ENCODE data around the gene DALRD3. TPM values are rescaled to one million over a fixed set of nuclear protein-coding genes. Genes with fewer than 3 reads are reported as not detected.

The DALRD3 gene
- total RNA-seq, 1 donor = 39.1 TPM

DNA sequence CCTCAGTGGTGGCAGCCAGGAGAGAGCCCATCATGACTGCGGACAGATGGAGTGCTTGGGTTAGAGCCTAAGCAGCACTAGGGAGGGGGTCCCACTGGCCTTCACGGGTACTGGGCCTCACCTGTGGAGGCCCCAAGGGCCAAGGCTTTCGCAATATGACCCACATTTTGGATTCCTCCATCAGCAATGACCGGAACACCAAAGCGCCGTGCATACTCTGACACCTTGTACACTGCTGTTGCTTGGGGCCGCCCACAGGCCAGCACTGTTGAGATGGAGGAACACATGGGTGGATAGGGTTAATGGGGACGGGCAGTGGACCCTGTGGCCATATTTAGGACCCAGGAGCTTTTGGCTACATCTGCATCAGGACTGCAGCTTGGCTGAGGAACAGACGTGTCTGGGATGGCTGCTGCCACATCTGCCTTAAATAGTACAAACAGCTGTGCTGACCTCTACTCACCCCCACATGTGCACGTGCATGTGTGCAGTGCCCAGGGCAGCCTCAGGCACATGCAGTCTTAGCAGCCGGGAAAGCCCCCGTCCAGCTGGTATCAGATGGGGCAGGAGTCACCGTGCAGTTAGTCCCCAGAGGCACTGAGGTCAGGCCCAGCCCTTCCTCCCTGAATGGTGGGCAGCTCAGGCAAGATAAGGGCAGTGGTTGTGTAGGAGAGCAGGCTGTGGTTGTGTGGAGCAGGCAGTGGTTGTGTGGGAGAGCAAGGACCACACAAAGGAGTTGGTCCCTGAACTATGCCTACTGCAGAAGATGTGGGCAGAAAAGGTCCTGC is 6.8 kb upstream of the DALRD3 start:
- H3K4me1 ChIP-seq (ENCODE audit: insufficient read depth, low read length) = peaks cover 41% of the 10 kb centered on the region
- peaks cover 79% of the 10 kb centered on the region for H3K79me2 ChIP-seq (ENCODE audit: insufficient read depth, low read length)
- H2AFZ ChIP-seq (ENCODE audit: low read length) = no peak overlapping the region
- peak; percentile 59 for DNase-seq (ENCODE audit: insufficient read length, low spot score, missing footprints)
- peak overlapping the region; percentile 18 for H3K27ac ChIP-seq (ENCODE audit: low read depth, low read length)
- peaks cover 54% of the 10 kb centered on the region for H3K36me3 ChIP-seq (ENCODE audit: insufficient read depth, low read length)
- no peak overlapping the region for H3K4me2 ChIP-seq (ENCODE audit: insufficient read depth, low read length)
- TF ChIP-seq, protein P1, sequence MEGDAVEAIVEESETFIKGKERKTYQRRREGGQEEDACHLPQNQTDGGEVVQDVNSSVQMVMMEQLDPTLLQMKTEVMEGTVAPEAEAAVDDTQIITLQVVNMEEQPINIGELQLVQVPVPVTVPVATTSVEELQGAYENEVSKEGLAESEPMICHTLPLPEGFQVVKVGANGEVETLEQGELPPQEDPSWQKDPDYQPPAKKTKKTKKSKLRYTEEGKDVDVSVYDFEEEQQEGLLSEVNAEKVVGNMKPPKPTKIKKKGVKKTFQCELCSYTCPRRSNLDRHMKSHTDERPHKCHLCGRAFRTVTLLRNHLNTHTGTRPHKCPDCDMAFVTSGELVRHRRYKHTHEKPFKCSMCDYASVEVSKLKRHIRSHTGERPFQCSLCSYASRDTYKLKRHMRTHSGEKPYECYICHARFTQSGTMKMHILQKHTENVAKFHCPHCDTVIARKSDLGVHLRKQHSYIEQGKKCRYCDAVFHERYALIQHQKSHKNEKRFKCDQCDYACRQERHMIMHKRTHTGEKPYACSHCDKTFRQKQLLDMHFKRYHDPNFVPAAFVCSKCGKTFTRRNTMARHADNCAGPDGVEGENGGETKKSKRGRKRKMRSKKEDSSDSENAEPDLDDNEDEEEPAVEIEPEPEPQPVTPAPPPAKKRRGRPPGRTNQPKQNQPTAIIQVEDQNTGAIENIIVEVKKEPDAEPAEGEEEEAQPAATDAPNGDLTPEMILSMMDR (IDR thresholded peaks at IDR 0.05; ENCODE audit: extremely low read depth, low read depth, low read length) = no peak
- H4K20me1 ChIP-seq (ENCODE audit: insufficient read depth, low read length) = peaks cover 22% of the 10 kb centered on the region
- no peaks in the 10 kb centered on the region for H3K9me3 ChIP-seq (ENCODE audit: low read depth, low read length)
- H3K27me3 ChIP-seq (ENCODE audit: insufficient read depth, low read length) = no peaks in the 10 kb centered on the region
- no peak overlapping the region for H3K4me3 ChIP-seq (ENCODE audit: insufficient read depth, low read length)

DNA sequence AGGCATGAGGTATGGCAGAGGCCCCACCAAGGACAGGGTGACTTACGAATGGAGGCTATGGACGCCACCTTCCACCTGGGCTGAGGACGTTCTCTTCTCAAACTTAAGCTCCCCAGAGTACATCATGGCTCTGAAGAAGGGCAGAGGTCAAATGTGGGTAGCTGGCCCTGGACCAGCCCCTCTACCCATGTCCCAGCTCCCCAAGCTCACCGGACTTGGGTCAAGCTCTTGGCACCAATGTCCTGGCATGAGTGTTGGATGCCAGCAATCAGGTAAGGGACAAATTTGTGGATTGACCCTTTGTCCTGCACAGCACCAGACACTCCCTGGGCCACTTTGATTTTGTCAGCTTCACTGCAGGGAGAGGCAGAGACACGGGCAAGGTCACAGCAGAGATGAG is 6.1 kb upstream of the DALRD3 start:
- Histone ChIP-seq H3K4me1 (ENCODE audit: insufficient read depth, low read length) (peaks cover 45% of the 10 kb centered on the region), H4K20me1 (ENCODE audit: insufficient read depth, low read length) (peaks cover 22% of the 10 kb centered on the region), H3K4me2 (ENCODE audit: insufficient read depth, low read length) (no peak overlapping the region), H3K27me3 (ENCODE audit: insufficient read depth, low read length) (no peaks in the 10 kb centered on the region), H3K27ac (ENCODE audit: low read depth, low read length) (no peak overlapping the region), H3K4me3 (ENCODE audit: insufficient read depth, low read length) (no peak overlapping the region), H2AFZ (ENCODE audit: low read length) (no peak overlapping the region), H3K36me3 (ENCODE audit: insufficient read depth, low read length) (peaks cover 50% of the 10 kb centered on the region), H3K79me2 (ENCODE audit: insufficient read depth, low read length) (peaks cover 86% of the 10 kb centered on the region), H3K9me3 (ENCODE audit: low read depth, low read length) (no peaks in the 10 kb centered on the region)
- DNase-seq (ENCODE audit: insufficient read length, low spot score, missing footprints) = no peak
- TF ChIP-seq, protein P1 (IDR thresholded peaks at IDR 0.05; ENCODE audit: extremely low read depth, low read depth, low read length) = no peak

DNA sequence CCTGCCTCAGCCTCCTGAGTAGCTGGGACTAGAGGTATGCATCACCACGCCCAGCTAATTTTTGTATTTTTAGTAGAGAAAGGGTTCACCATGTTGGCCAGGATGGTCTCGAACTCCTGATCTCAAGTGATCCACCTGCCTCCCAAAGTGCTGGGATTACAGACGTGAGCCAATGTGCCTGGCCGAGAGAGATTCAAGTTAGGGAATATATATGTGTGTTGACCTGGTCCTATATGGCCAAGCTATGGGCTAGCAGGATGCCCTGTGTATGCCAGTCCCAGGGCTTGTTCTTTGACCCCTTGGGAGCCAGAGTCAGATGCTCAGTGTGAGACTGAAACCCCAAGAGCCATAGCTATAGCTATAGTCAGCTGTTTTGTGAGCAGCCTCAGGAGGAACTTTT is 5.4 kb upstream of the DALRD3 start:
- Histone ChIP-seq H4K20me1 (ENCODE audit: insufficient read depth, low read length) (peaks cover 21% of the 10 kb centered on the region), H3K27ac (ENCODE audit: low read depth, low read length) (no peak overlapping the region), H3K36me3 (ENCODE audit: insufficient read depth, low read length) (peaks cover 50% of the 10 kb centered on the region), H3K79me2 (ENCODE audit: insufficient read depth, low read length) (peaks cover 83% of the 10 kb centered on the region), H3K27me3 (ENCODE audit: insufficient read depth, low read length) (no peaks in the 10 kb centered on the region), H3K4me3 (ENCODE audit: insufficient read depth, low read length) (no peak overlapping the region), H2AFZ (ENCODE audit: low read length) (no peak overlapping the region), H3K4me1 (ENCODE audit: insufficient read depth, low read length) (peaks cover 43% of the 10 kb centered on the region), H3K9me3 (ENCODE audit: low read depth, low read length) (no peaks in the 10 kb centered on the region), H3K4me2 (ENCODE audit: insufficient read depth, low read length) (no peak overlapping the region)
- no peak for DNase-seq (ENCODE audit: insufficient read length, low spot score, missing footprints)
- TF ChIP-seq, protein P1 (IDR thresholded peaks at IDR 0.05; ENCODE audit: extremely low read depth, low read depth, low read length) = no peak

DNA sequence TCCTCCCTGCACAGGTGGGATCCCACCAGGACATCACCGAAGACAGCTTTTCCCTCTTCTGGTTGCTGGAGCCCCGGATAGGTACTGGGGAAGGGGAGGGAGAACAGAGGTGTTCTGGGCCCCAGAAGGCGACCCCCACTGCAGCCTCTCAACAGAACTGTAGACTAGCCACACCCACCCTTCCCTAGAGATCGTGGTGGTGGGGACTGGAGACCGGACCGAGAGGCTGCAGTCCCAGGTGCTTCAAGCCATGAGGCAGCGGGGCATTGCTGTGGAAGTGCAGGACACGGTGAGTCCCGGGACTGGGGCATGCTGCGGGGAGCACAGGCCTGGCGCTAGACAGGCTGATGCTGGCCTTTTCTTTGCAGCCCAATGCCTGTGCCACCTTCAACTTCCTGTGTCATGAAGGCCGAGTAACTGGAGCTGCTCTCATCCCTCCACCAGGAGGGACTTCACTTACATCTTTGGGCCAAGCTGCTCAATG is 4.3 kb upstream of the DALRD3 start:
- Histone ChIP-seq H3K4me3 (ENCODE audit: insufficient read depth, low read length) (peak overlapping the region; percentile 96), H3K9me3 (ENCODE audit: low read depth, low read length) (no peaks in the 10 kb centered on the region), H3K27me3 (ENCODE audit: insufficient read depth, low read length) (no peaks in the 10 kb centered on the region), H2AFZ (ENCODE audit: low read length) (no peak overlapping the region), H3K36me3 (ENCODE audit: insufficient read depth, low read length) (peaks cover 47% of the 10 kb centered on the region), H3K4me2 (ENCODE audit: insufficient read depth, low read length) (peak overlapping the region; percentile 98), H3K79me2 (ENCODE audit: insufficient read depth, low read length) (peaks cover 78% of the 10 kb centered on the region), H3K27ac (ENCODE audit: low read depth, low read length) (peak overlapping the region; percentile 96), H4K20me1 (ENCODE audit: insufficient read depth, low read length) (peaks cover 15% of the 10 kb centered on the region), H3K4me1 (ENCODE audit: insufficient read depth, low read length) (peaks cover 36% of the 10 kb centered on the region)
- DNase-seq (ENCODE audit: insufficient read length, low spot score, missing footprints) = peak; percentile 82
- TF ChIP-seq, protein P1 (IDR thresholded peaks at IDR 0.05; ENCODE audit: extremely low read depth, low read depth, low read length) = no peak

Measured in osteoblast (primary cell).